ENCODE data around the gene PVR.

DNA sequence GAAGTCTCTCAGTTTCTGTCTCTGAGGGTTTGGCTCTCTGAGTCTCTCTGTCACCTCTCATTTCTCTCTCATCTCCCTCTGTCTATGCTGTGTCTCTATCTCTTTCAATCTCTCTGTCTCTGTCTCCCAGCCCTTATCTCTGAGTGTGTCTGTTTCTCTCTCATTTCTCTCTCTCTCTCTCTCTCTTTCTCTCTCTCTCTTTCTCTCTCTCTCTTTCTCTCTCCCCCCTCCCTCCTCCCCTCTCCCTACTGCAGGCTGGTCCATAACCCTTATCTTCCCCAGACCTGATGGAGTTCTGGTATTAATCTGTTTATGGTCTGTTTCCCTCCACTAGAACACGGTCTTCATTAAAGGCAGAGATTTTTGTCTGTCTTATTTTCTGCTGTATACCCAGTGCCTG is 1.3 kb upstream of the PVR start:
- TF ChIP-seq CTCF (tag by site-specific recombination; IDR thresholded peaks at IDR 0.05): no peak
- TF ChIP-seq SP3 (tag by site-specific recombination; IDR thresholded peaks at IDR 0.05): no peak

Measured in HEK293 (cell line).